Uterus (tissue), 4 donors: Measurements from ENCODE around the gene NKAIN2. TPM values are rescaled to one million over a fixed set of nuclear protein-coding genes. Genes with fewer than 3 reads are reported as not detected.

Experiments
- DNase-seq, 2 donors: peaks; one replicate each; pipeline ENCODE4 v3.0.0-alpha.2; 2019 to 2020
- H3K27ac ChIP-seq, 2 donors: fragments of 200-600 bp; sonication (generic); 1 replicate in 1 of 2; 2 replicates in 1 of 2; pipeline ENCODE4 v1.5.1; 2016 to 2018
- H3K27me3 ChIP-seq, 2 donors: fragments of 200-600 bp; sonication (generic); one replicate each; pipeline ENCODE4 v1.5.1; 2018 to 2019; ENCODE audit warnings: control low read depth in 1 of 2
- H3K36me3 ChIP-seq, 2 donors: fragments of 200-600 bp; sonication (generic); one replicate each; pipeline ENCODE4 v1.5.1; 2019; ENCODE audit warnings: control low read depth in 1 of 2
- H3K4me1 ChIP-seq, 2 donors: fragments of 200-600 bp; sonication (generic); one replicate each; pipeline ENCODE4 v1.5.1; 2018 to 2019; ENCODE audit warnings: control low read depth in 1 of 2
- H3K4me3 ChIP-seq, 2 donors: fragments of 200-600 bp; sonication (generic); 1 replicate in 1 of 2; 2 replicates in 1 of 2; pipeline ENCODE4 v1.5.1; 2018 to 2019; ENCODE audit warnings: mild to moderate bottlenecking in 1 of 2
- H3K9me3 ChIP-seq, 2 donors: fragments of 200-600 bp; sonication (generic); one replicate each; pipeline ENCODE4 v1.5.1; 2019; ENCODE audit warnings: control low read depth in 1 of 2
- CTCF ChIP-seq, 4 experiments: fragments of 200-600 bp in 2 of 4; fragments of 450-650 bp in 2 of 4; sonication (generic) in 2 of 4; IDR thresholded peaks; one replicate each; pipeline ENCODE4 v1.5.1; 2016 to 2019; ENCODE audit warnings: antibody characterized with exemption in 4 of 4, mild to moderate bottlenecking in 2 of 4, moderate library complexity in 1 of 4
- POLR2A ChIP-seq, 2 donors: fragments of 450-650 bp; IDR thresholded peaks; one replicate each; pipeline ENCODE4 v1.6.1; 2016; ENCODE audit warnings: antibody characterized with exemption in 2 of 2, mild to moderate bottlenecking in 1 of 2, moderate library complexity in 1 of 2
- intact Hi-C: fragments of 100-400 bp; cut with DNase I; formaldehyde crosslinking; loops from one replicate; pipeline ENCODE4 v1.15.1; 2023; ENCODE audit warnings: low total_unique reads
- total RNA-seq, 4 donors: library from RNA; depleted of rRNA in 3 of 4; stranded (reverse); fragments of >200 nt in 3 of 4; gene quantifications; one replicate each; pipeline versions ENCODE4 v1.1.0 to v1.2.4, GENCODE V29; 2014 to 2023
- donor health status: DM: yes; HTN: yes; CAD: no.

Gene NKAIN2
- total RNA-seq, 4 donors from 2014 or later: 0.59 to 1.1 (median 1.0) TPM; not detected in 1

- intact Hi-C loops: no loop called here
- no peaks in the 10 kb centered on the region for H3K27me3 ChIP-seq
- H3K9me3 ChIP-seq: no peaks in the 10 kb centered on the region
- no peak overlapping the region for H3K27ac ChIP-seq
- no peak for DNase-seq
- TF ChIP-seq CTCF (IDR thresholded peaks at IDR 0.05): no peak
- TF ChIP-seq POLR2A (IDR thresholded peaks at IDR 0.05): no peak
- H3K4me3 ChIP-seq: no peak overlapping the region
- no peaks in the 10 kb centered on the region for H3K36me3 ChIP-seq
- H3K4me1 ChIP-seq: no peaks in the 10 kb centered on the region
These were observed 91.7 kb downstream of the NKAIN2 start for GRCh38 chr6:123895346-123895745.

DNA sequence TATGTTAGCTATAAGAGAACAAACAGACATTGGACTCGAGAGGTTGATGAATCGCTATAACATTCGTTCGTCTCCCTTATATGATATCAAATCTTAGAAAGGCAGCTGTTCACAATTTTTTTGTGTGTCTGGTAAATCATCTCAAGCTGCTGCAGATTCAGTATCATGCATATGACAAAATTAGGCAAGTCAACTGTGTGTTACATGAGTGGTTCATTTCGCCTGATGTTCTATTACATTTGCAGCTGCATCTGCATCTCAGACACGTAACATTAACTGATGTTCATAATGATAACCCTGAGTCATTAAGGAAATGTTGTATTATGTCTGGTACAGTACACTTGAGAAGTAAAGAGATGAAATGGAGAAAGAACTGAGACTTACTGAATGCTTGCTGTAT, 92.1 kb downstream of the NKAIN2 start:
- H3K27me3 ChIP-seq: no peaks in the 10 kb centered on the region
- H3K9me3 ChIP-seq: no peaks in the 10 kb centered on the region
- TF ChIP-seq POLR2A (IDR thresholded peaks at IDR 0.05): no peak
- no peak for TF ChIP-seq CTCF (IDR thresholded peaks at IDR 0.05)
- no peak overlapping the region for H3K27ac ChIP-seq
- intact Hi-C loops: no loop called here
- H3K36me3 ChIP-seq: no peaks in the 10 kb centered on the region
- DNase-seq: no peak
- H3K4me1 ChIP-seq: no peaks in the 10 kb centered on the region
- no peak overlapping the region for H3K4me3 ChIP-seq

GRCh38 chr6:123896869-123897268, 93.2 kb downstream of the NKAIN2 start:
- intact Hi-C loops: no loop called here
- Histone ChIP-seq H3K4me3 (no peak overlapping the region), H3K4me1 (no peaks in the 10 kb centered on the region), H3K36me3 (no peaks in the 10 kb centered on the region), H3K9me3 (no peaks in the 10 kb centered on the region), H3K27me3 (no peaks in the 10 kb centered on the region), H3K27ac (no peak overlapping the region)
- TF ChIP-seq POLR2A (IDR thresholded peaks at IDR 0.05) (no peak), CTCF (IDR thresholded peaks at IDR 0.05) (no peak)
- DNase-seq: no peak

- H3K27me3 ChIP-seq: no peaks in the 10 kb centered on the region
- no peak overlapping the region for H3K27ac ChIP-seq
- intact Hi-C loops: no loop called here
- H3K4me3 ChIP-seq: no peak overlapping the region
- DNase-seq: no peak
- no peaks in the 10 kb centered on the region for H3K4me1 ChIP-seq
- H3K9me3 ChIP-seq: no peaks in the 10 kb centered on the region
- H3K36me3 ChIP-seq: no peaks in the 10 kb centered on the region
- TF ChIP-seq POLR2A (IDR thresholded peaks at IDR 0.05) (no peak), CTCF (IDR thresholded peaks at IDR 0.05) (no peak)
These were observed 94.3 kb downstream of the NKAIN2 start for GRCh38 chr6:123897965-123898364.

GRCh38 chr6:123898665-123899064, 95.0 kb downstream of the NKAIN2 start:
- intact Hi-C loops: no loop called here
- Histone ChIP-seq H3K4me3 (no peak overlapping the region), H3K4me1 (no peaks in the 10 kb centered on the region), H3K36me3 (no peaks in the 10 kb centered on the region), H3K27ac (no peak overlapping the region), H3K9me3 (no peaks in the 10 kb centered on the region), H3K27me3 (no peaks in the 10 kb centered on the region)
- DNase-seq: no peak
- TF ChIP-seq POLR2A (IDR thresholded peaks at IDR 0.05) (no peak), CTCF (IDR thresholded peaks at IDR 0.05) (no peak)
